Nephron progenitor cell (in vitro differentiated cells): Measurements from ENCODE around the gene MAF.

ENCODE experiments used
- DNase-seq: peaks from one replicate; pipeline ENCODE4 v3.0.0; 2021
- H3K27ac Mint-ChIP-seq: 2 replicates; pipeline ENCODE4 v1.8.0; 2021; ENCODE audit warnings: mild to moderate bottlenecking, moderate library complexity, mixed read lengths
- H3K27me3 Mint-ChIP-seq: 2 replicates; pipeline ENCODE4 v1.8.0; 2021; ENCODE audit warnings: mild to moderate bottlenecking, low read depth, mixed read lengths; ENCODE audit not compliant: poor library complexity
- H3K36me3 Mint-ChIP-seq: 2 replicates; pipeline ENCODE4 v1.8.0; 2021; ENCODE audit warnings: low read depth, mixed read lengths
- H3K4me1 Mint-ChIP-seq: 2 replicates; pipeline ENCODE4 v1.8.0; 2021; ENCODE audit warnings: mixed read lengths
- H3K4me3 Mint-ChIP-seq: 2 replicates; pipeline ENCODE4 v1.8.0; 2021; ENCODE audit warnings: mild to moderate bottlenecking, moderate library complexity, mixed read lengths
- H3K9me3 Mint-ChIP-seq: 2 replicates; pipeline ENCODE4 v1.8.0; 2021; ENCODE audit warnings: mild to moderate bottlenecking, moderate library complexity, mixed read lengths
- CTCF ChIP-seq: fragments of 200-600 bp; sonication (generic); IDR thresholded peaks from 2 replicates; pipeline ENCODE4 v1.5.0; 2021; ENCODE audit warnings: antibody characterized with exemption

The MAF gene

GRCh38 chr16:79632289-79632688, 31.8 kb upstream of the MAF start:
- no peak for TF ChIP-seq CTCF
- Mint-ChIP-seq H3K27ac (no peak overlapping the region), H3K27me3 (peaks cover 12% of the 10 kb centered on the region), H3K36me3 (no peaks in the 10 kb centered on the region), H3K4me1 (no peaks in the 10 kb centered on the region), H3K9me3 (peaks cover 7% of the 10 kb centered on the region), H3K4me3 (no peak overlapping the region)
- DNase-seq = no peak

- H3K4me3 Mint-ChIP-seq = no peak overlapping the region
- H3K9me3 Mint-ChIP-seq = peaks cover 7% of the 10 kb centered on the region
- no peak overlapping the region for H3K27ac Mint-ChIP-seq
- H3K4me1 Mint-ChIP-seq = no peaks in the 10 kb centered on the region
- no peaks in the 10 kb centered on the region for H3K36me3 Mint-ChIP-seq
- DNase-seq = no peak
- peaks cover 15% of the 10 kb centered on the region for H3K27me3 Mint-ChIP-seq
- TF ChIP-seq CTCF = no peak
These were observed 28.5 kb upstream of the MAF start for GRCh38 chr16:79628988-79629387.

- Mint-ChIP-seq H3K36me3 (no peaks in the 10 kb centered on the region), H3K27me3 (peaks cover 15% of the 10 kb centered on the region)
These were observed 28.0 kb upstream of the MAF start for GRCh38 chr16:79628501-79628975.

GRCh38 chr16:79627092-79627491, 26.6 kb upstream of the MAF start:
- Mint-ChIP-seq H3K27ac (no peak overlapping the region), H3K9me3 (peaks cover 7% of the 10 kb centered on the region), H3K36me3 (no peaks in the 10 kb centered on the region), H3K4me3 (no peak overlapping the region), H3K27me3 (peaks cover 22% of the 10 kb centered on the region), H3K4me1 (peaks cover 7% of the 10 kb centered on the region)
- TF ChIP-seq CTCF = no peak
- DNase-seq = no peak

More at GRCh38 chr16:79628501-79628975, 28.0 kb upstream of the MAF start:
- no peak overlapping the region for H3K4me3 Mint-ChIP-seq
- peaks cover 4% of the 10 kb centered on the region for H3K4me1 Mint-ChIP-seq
- H3K9me3 Mint-ChIP-seq = peaks cover 7% of the 10 kb centered on the region
- no peak for DNase-seq
- no peak overlapping the region for H3K27ac Mint-ChIP-seq
- no peak for TF ChIP-seq CTCF

GRCh38 chr16:79625738-79626137, 25.2 kb upstream of the MAF start:
- H3K27me3 Mint-ChIP-seq = peaks cover 20% of the 10 kb centered on the region
- H3K4me3 Mint-ChIP-seq = no peak overlapping the region
- H3K9me3 Mint-ChIP-seq = peaks cover 13% of the 10 kb centered on the region
- no peak for TF ChIP-seq CTCF
- H3K36me3 Mint-ChIP-seq = peaks cover 5% of the 10 kb centered on the region
- no peak overlapping the region for H3K27ac Mint-ChIP-seq
- H3K4me1 Mint-ChIP-seq = peaks cover 7% of the 10 kb centered on the region
- no peak for DNase-seq

- peaks cover 15% of the 10 kb centered on the region for H3K9me3 Mint-ChIP-seq
- DNase-seq = no peak
- peaks cover 5% of the 10 kb centered on the region for H3K36me3 Mint-ChIP-seq
- no peak overlapping the region for H3K27ac Mint-ChIP-seq
- H3K4me1 Mint-ChIP-seq = peaks cover 7% of the 10 kb centered on the region
- H3K4me3 Mint-ChIP-seq = no peak overlapping the region
- TF ChIP-seq CTCF = no peak
- peaks cover 18% of the 10 kb centered on the region for H3K27me3 Mint-ChIP-seq
These were observed 23.3 kb upstream of the MAF start for GRCh38 chr16:79623824-79624223.
